Coronary artery (tissue), 2 donors: ENCODE results near the gene LRRC8D.

Experiments
- DNase-seq: peaks from one replicate; pipeline ENCODE4 v3.0.0-alpha.2; 2017; ENCODE audit warnings: low spot score
- H3K27ac ChIP-seq, 2 donors: fragments of 200-600 bp; sonication (generic); one replicate each; pipeline ENCODE4 v1.5.1; 2016 to 2019
- H3K4me3 ChIP-seq: fragments of 200-600 bp; sonication (generic); 2 replicates; pipeline ENCODE4 v1.5.1; 2016; ENCODE audit warnings: mild to moderate bottlenecking, moderate library complexity
- CTCF ChIP-seq: fragments of 200-600 bp; sonication (generic); IDR thresholded peaks from one replicate; pipeline ENCODE4 v1.5.1; 2019; ENCODE audit warnings: antibody characterized with exemption

LRRC8D gene

DNA sequence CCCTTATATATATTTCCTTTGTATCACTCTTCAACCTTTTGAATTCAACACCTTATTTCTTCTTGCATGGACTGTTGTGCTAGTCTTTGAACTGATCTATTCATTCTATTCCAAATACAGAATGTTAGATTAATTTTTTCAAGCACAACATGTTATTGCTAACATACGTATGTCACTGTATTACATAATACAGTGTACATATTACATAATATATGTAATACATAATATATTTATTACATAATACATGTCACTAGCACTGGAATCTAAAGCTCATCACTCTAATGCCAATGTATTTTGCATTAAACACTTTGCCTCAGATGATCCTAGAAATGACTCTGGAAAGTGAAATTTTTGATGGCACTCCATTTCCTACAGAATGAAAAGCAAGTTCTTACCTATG lies 59.8 kb downstream of the LRRC8D start:
- no peak for TF ChIP-seq CTCF
- DNase-seq: no peak
- H3K4me3 ChIP-seq: no peak overlapping the region
- H3K27ac ChIP-seq: no peak overlapping the region

GRCh38 chr1:89881415-89882058 lies 60.7 kb downstream of the LRRC8D start:
- TF ChIP-seq CTCF: no peak
- no peak for DNase-seq
- no peak overlapping the region for H3K27ac ChIP-seq
- no peak overlapping the region for H3K4me3 ChIP-seq

DNA sequence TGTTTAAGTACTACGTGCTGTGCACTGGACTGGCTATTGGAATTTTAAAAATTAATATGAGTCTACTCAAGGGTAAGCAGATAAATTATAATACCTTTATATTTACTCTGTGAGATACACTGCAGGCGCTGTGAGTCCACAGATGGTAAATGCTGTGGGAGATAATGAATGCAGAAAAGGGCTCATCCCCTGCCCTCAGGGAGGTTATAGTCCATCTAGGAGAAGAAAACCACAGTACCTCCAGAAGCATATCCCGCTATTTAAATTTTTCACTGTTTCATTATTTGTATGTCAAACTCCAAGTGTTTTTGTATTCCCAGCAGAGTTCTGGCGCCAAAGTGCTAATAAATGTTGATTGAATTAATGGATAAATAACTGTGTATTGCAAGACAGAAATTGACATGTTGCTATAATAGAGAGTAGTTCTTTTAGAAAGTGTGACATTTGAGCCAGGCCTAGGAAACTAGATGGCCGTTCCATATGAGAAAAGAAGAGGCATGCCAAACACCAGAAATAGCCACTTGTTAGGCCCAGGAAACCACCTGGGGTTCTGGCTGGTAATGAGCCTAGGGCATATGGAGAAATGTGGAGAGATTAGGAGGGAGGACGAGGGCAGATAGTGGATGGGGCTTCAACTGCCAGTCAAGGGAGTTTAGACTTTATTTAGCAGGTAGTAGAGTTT lies 61.7 kb downstream of the LRRC8D start:
- H3K27ac ChIP-seq: no peak overlapping the region
- no peak for TF ChIP-seq CTCF
- DNase-seq: no peak
- no peak overlapping the region for H3K4me3 ChIP-seq

DNA sequence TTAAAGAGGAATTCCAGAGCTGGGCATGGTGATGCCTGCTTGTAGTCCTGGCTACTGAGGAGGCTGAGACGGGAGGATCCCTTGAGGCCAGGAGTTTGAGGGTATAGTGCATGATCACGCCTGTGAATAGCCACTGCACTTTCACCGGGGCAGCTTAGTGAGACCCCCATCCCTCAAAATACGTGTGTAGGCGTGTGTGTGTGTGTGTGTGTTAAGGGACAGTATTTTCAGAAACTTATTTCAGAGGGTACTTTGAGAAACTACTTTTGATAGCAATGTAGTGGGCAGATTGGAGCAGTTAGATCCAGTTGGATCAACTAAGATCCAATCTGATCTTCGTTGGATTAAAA lies 62.2 kb downstream of the LRRC8D start:
- Histone ChIP-seq H3K27ac (no peak overlapping the region), H3K4me3 (no peak overlapping the region)
- TF ChIP-seq CTCF: no peak
- DNase-seq: no peak

GRCh38 chr1:89884718-89885596 lies 64.1 kb downstream of the LRRC8D start:
- Histone ChIP-seq H3K4me3 (no peak overlapping the region), H3K27ac (no peak overlapping the region)
- no peak for TF ChIP-seq CTCF
- no peak for DNase-seq

DNA sequence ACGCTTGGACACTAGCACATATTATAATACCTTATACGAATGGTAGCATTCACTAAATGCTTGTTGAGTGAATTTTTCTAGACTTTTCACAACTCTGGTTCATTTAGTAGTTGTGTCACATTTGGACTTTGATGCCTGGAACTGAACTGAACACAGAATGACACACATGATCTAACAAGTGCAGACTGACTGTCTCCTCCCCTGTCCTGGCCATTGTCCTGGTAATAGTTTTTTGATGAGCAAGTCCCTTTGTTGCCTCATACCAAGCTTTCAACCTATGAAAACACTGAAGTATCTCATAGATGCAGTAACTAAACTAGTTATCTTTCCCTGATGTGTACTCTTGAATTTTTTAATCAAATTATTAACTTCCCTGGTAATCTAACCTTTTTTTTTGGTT lies 66.4 kb downstream of the LRRC8D start:
- TF ChIP-seq CTCF: no peak
- no peak overlapping the region for H3K4me3 ChIP-seq
- DNase-seq: no peak
- no peak overlapping the region for H3K27ac ChIP-seq
